GM19467 (cell line): ENCODE data around the gene HOXC5.
"Not testable (repeated sequence)": the region's sequence is repeated elsewhere in the genome, so short reads cannot be mapped to it uniquely, and the experiment has no call there.

ENCODE experiments used
- ATAC-seq: cut with Tn5 transposase; IDR thresholded peaks from one replicate; pipeline ENCODE4 v1.9.1; 2021; ENCODE audit warnings: mild to moderate bottlenecking, moderate library complexity; ENCODE audit not compliant: unreplicated experiment

Gene HOXC5

DNA sequence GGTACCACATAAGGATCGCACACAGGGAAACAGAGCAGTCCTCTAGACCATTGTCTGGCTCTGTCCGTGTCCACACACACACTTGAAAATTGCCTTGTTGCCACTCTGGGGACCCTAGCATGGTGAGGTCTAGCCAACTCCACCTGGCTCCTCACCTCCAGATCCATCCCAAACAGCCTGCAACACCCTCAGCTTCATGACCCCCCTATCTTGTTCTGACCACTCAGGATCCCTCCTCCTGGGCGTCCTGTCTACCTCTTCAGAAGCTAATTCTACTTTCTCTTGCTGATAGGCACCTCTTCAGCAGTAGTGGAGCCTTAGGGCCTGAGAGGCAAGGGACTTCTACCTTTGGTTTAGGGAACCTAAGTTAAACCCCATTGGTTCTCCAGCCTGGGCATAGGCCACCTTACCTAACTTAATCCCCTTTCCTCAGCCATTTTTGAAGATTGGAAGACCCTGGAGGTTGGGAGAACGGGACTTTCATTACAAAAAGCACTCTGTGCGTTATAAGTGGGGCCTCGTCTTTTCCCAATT, 697 bp upstream of the HOXC5 start:
- ATAC-seq, result no peak

- ATAC-seq, result no peak
Observed at GRCh38 chr12:54033106-54033979, 493 bp downstream of the HOXC5 start.

GRCh38 chr12:54033980-54034784, 1.3 kb downstream of the HOXC5 start:
- no peak for ATAC-seq

GRCh38 chr12:54034785-54035310, 2.0 kb downstream of the HOXC5 start:
- no peak for ATAC-seq

DNA sequence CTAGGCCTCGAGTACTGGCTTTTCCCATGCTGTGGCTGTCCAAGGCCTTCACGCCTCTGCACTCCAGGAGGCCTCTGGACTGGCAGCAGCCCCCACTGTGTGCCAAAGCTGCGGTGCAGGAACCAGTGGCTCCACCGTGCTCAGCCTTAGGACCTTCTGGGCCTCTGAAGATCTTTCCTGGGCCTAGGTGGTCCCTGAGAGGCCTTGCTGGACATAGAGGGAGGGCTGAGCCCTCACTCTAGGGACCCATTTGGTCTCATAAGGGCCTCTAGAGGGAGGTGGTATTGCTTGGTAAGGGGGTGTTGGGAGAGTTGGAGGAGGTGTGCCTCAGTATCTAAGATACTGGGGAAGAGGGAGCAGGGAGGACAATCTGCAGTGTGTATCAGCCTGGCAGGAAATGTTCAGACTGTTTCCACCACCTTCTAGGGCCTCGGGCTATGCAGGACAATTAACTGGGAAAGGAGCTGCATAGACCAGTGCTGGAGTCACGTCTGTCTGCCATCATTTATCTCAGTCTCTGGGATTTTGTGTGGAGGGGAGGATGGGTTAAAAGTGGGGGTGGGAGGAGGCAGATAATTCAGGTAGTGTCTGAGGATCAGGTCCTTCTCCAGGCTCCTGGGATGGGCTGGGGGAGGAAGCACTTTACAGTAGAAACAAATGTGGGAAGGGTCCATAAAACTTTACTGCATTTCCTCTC, 2.9 kb downstream of the HOXC5 start:
- no peak for ATAC-seq

DNA sequence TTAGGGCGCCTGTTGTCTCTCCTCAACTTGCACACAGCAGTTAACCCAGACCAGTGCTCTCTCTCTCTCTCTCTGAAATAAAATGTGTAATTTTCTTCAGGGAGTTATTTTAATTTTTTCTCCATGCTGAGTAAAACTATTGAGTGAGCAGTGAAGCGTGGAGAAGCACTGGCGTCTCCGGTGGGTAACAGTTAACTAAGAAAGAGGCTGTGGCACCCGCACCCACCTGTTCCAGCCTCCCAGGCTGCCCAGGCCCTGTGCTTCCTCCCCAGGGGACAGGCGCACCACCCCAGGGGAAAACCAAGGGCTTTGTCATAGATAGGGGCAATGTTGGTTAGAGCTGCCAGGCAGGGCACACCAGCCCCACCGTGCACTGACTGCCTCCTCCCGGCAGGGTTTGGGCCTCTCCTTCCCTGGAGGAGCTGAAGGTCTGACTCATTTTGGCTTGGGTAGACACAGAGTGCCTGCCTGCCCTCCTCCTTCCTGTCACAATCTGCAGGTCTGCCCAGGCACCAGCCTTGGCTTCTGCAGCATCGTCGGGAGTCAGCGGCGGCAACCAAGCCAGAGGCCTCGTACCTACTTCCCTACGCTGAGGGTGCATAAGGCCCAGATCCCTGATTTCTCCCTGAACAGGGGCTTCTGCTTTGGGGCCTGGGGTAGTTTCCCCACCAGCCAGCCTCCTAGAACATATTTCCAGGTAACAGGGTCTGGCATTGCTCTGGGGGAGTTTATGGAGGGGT, 3.9 kb downstream of the HOXC5 start:
- ATAC-seq, result no peak

- no peak for ATAC-seq
Observed at GRCh38 chr12:54037360-54038283, 4.8 kb downstream of the HOXC5 start.

DNA sequence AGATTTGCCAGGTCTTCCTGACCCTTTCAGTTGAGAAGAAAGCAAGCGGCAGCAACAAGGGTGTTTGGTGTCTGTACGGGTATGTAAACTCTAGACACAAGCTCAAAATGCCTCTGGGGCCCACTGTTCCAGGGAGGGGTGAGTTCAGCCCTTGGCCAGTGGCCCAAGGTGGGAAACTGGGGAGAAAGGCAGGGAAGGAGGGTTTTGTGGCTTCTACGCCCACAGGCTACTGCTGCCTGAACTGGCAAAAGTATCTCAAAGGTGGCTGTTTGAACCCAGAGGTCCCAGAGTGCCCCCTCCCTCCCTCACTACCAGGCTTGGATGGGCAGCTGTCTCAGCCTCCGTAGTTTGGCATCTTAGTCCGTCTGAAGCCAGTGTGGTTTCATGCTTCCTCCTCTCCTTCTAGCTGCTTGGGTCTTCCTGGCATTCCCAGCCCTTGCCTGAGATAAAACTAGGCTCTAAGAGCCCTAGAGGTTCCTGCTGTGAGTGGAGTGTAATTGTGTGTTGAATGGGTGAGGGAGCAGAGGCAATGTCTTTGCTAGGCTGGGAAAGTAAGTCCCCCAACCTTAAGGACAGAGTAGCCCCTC, 5.5 kb downstream of the HOXC5 start:
- no peak for ATAC-seq

GRCh38 chr12:54038871-54039414, 6.1 kb downstream of the HOXC5 start:
- no peak for ATAC-seq

GRCh38 chr12:54039417-54040147, 6.7 kb downstream of the HOXC5 start:
- ATAC-seq, result no peak

DNA sequence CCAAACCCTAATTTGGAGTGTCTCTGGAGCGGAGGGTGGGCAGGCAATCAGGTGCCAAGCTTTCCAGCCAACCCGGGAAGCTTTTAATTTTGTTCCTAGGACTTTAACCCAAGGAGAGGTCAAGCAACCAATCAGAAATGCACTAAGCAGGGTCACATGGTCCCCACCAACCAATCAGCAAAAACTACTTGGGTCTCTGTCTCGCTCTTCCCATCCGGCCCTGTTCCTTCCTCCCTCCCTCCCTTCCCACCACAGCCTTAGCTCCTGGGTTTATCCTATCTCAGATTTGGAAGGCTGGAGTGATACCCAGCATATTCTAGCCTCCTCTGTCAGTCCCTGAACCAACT, 7.3 kb downstream of the HOXC5 start:
- ATAC-seq, result no peak

DNA sequence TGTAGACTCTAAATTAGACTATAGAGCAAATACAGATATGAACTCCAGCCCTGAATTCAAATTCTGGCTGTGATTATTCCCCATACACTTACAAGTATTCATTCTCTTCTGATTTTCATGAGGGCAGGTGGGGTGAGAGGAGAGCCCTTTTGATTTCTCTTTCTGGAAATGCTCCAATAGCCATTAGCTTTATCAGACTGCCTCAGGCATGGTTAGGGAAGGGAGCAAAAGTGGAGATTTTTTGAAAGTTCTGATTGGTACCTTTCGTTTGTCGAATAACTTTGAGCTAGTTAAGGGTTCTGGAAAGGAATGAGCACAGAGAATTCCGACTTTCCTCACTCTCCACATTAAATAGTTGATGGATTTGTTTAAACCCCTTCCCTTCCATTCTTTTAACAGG, 7.8 kb downstream of the HOXC5 start:
- no peak for ATAC-seq

DNA sequence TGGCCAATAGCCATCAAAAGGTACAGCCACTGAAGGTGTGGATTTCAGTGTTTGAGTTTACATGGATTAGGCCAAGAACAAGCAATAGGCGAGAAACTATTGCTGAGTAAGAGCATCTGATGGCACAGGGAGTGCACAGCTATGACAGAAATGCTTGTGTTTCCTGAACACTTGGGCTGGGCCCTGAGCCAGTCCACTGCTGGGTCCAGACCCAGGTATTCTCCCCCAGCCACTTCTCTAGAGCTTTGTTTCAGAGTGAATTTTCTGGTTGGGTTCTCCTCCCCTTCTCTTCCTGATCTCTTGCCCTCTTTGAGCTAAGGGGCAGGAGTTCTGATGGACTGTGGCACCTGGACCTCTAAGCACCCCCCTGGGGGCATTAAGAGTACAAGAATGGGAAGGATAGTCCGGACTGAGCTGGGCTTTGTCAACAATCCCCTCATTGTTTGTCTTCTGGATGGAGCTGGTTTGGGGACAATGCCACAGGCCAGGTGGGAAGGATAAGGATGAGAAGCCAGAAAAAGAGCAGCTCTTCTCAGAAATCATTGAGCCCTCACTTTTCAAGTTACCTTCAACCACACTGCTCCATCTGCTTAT, 8.3 kb downstream of the HOXC5 start:
- ATAC-seq, result no peak

- not testable (repeated sequence) for ATAC-seq
Observed at GRCh38 chr12:54042033-54042432, 9.2 kb downstream of the HOXC5 start.

- no peak for ATAC-seq
Observed at GRCh38 chr12:54042970-54043853, 10.4 kb downstream of the HOXC5 start.

DNA sequence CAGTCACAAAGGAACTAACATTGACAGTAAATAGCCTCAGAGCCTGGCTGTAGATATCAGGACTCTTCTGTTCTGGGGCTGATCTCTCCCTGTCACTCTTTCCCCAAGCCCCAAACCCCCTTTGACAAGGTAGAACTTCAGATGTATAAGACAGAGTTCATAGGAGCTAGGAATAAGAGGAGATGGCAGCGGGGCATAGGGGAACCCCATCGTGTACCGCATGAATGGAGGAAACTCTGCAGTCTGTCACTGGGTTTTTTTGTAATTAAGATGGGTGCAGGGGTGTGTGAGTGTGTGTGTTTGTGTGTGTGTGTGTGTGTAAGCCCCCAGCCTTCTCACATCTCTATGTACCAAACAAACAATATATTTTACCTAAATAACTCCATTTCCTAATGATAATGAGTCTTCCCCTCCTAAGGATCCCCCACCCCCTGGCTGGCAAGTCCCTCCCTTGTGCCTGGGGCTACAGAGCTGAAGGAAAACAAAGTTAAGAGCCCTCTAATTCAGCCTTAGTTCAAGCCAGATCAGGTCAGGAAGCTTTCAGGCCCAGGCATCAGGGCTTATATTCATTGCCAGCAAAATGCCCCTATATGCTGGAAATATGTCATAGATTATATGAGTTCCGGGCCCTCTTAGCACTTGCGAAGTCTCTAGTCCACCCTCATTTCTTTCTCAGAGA, 11.7 kb downstream of the HOXC5 start:
- ATAC-seq, result no peak
